Epidermal melanocyte (primary cell): ENCODE results near the gene DOCK2.
A peak's percentile ranks its signal among the peaks of the same experiment; 100 is the strongest.

Experiments
- DNase-seq: peaks from one replicate; pipeline ENCODE4 v3.0.0; 2011; ENCODE audit warnings: low spot score; ENCODE audit not compliant: insufficient read length

Gene DOCK2

DNA sequence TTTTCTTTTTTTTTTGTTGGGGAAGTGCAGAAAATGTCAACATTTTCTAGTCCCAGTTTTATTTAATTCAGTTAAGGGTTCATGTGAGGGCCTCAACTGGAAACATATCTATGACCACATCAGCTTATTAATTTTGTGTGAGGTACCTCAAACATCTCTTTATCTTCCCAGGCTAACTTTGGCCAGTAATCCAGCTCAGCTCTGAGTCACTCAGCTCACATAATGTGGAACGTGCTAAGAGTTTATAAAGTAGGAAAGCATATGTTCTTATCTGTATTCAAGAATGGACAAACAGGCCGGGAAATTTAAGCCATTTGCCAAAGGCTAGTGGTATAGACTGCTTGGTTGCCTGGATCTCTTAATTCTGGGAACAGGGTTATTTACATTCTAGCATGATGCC is 224.9 kb downstream of the DOCK2 start:
- DNase-seq = no peak

DNA sequence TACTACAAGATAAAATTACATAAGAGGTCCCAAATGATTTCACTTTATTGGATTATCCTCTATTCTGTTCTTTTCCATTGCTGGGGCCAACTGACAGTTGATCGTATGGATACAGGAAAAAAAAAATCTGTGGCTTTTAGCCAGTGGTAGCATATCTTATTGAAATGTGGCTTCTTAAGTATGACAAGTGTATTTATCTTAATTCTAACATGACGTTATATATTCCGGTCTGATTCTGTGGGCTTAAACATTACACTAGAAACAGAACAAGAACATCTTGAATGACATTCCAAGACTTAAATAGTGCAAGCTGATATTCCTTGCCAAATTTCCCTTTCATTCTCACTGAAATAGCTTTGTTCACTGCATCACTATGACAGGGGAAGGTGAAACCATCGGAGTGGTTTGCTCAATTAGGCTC is 225.3 kb downstream of the DOCK2 start:
- DNase-seq = no peak

DNA sequence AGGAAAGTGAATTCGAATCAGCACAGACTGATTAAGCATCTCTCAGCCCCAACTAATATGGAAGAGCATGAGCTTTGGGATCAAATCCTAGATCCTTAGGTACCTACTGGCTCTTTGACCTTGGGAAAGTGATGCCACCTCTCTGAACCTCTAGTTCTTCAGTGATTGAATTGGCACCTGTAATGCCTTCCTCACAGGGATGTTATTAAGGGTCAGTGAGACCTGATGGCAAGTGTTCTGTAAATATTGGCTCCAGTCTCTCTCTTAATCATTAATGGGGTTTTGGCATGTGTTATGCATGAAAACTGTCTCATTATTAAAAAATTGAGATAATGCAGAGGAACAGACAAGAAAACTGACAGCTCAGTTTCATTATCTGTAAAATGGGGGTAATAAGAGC is 227.4 kb downstream of the DOCK2 start:
- DNase-seq = no peak

DNA sequence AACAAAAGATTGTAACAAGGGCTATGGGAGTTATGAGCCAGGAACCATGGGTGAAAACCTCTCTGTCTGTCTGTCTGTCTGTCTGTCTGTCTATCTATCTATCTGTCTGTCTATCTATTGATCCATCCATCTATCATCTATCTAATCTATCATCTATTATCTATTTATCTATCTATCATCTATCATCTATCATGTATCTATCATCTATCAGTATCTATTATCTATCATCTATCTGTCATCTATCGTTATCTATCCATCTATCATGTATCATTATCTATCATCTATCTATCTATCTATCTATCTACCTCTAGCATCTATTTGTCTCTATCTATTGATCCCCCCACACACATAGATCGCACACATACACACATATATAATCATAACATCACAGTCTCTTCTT is 230.3 kb downstream of the DOCK2 start:
- no peak for DNase-seq

DNA sequence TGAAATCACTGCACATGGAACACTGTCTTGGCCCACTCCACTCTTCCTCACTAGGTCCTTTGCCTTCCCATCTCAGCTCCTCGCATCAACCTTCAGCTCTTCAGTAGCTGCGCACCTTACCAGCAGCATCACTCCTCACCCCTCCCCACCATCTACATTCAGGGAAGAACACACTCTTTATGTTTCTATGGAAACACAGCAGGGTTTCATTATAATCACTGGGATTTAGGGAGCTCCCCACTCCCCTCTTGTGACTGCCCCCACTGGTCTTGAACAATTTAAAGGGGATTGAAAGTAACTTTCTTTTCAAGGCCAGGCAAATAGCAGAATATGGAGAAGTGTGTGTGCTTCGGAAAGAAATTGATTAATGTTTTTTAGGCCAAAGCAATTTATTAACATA is 232.0 kb downstream of the DOCK2 start:
- DNase-seq = no peak

DNA sequence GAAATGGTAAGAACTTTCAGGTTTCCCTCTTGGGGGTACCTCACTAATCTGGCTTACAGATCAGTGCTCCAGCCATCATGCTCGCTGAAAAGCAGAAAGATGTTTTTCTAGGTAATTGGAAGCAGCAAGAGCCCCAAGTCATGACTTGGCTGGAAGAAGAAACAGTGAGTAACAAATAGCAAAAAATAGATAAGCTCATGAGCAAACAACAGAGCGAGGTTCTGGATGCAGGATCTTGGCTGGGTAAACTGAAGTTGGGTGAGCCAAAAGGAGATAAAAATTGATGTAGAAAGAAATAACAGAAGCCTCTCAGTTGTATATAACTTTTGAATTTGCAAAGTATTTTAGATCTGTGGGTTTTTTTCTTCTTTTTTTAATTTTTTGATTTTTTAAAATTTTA is 233.1 kb downstream of the DOCK2 start:
- DNase-seq = no peak

DNA sequence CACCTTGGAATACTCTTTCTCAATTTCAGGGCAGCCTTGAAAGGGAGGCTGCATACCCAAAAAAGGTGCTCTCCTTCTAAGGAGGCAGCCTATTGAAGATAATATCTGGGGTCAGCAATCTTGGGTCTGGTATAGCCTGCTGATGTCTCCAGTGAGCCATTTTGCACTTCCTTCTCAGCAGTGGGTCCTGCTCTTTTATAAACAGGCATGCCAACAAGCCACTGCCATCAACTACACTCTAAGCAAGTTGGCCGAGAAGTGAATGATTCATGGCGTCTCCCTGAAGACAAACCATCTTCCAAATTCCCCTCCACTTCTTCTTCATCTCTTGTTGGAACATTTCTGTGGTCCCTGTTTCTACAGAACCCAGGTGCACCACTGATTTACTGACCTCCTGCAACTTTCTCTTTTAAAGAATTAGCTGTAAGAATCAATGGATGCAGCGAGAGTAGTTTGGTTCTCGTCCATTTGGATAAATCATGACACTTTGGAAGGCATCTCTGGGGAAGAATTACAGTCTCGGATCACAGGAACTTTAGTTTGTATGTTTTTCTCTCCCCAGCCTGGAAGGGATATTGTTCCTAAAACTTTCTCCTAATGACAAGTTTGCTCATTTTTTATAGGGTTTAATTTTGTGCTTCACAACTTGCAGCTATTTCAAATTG is 234.9 kb downstream of the DOCK2 start:
- DNase-seq = no peak

DNA sequence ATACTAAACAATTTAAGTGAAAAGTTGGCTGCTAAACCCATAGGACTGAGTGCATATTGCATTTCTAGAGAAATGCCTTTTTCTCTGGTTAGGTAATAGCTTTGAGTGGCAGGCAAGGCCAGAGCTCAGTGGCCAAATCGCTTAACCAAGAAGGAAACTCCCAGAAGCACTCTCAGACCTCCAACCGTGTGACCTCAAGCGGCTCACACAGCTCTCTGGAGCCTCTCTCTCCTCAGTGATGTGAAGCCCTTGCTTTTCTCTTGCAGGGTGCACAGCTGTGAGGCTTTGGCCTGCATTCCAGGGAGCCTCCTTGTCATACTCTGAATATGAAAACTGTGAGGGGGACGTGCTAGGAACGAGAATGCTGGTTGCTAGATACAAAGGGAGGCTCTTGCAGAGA is 236.6 kb downstream of the DOCK2 start:
- DNase-seq = no peak

DNA sequence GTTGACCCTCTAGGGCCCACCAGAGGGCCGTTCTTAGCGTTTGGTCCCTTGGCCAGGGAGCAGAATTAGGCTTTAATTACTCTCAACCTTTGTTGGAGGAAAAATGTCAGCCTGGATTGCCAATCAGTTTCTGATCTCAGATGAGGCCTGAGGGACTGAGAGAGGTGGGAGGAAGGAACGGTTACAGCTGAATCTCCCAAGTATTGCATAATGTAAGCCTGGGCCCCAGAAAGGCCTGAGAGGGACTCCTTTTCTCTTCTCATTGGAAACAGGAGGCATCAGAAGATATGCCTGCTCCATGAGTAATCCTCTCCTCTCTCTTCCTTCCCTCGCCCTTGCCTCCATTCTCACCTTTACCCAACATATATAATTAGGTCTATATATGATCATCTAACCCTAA is 237.5 kb downstream of the DOCK2 start:
- no peak for DNase-seq

DNA sequence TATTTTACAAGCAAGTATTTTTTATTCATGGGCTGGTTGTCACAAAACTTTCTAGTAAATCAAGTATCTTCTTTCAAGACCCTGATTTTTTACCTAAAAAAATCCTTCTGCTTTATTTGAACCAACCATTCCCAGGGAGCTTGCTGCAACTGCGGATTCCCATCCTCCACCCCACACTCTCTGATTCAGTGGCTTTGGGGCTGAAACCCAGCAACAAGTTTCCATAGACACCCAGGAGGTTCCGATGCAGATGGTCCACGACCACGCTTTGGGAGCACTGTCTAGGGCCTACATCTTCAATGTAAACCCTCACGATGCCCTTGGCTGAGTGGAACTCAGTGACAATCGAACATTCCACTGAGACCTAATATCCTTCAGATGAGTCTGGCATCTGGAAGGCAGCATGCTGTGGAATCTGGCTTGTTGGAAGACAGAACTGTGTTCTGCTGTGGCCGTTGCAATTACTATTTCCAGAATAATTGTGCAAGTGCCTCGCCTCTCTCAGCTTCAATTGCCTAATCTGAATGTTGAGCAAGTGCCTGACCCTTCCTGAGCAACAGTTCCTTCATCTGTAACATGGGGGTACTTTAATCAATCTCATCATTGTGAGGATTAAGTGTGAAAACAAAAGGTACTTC is 238.1 kb downstream of the DOCK2 start:
- peak; percentile 31 for DNase-seq

DNA sequence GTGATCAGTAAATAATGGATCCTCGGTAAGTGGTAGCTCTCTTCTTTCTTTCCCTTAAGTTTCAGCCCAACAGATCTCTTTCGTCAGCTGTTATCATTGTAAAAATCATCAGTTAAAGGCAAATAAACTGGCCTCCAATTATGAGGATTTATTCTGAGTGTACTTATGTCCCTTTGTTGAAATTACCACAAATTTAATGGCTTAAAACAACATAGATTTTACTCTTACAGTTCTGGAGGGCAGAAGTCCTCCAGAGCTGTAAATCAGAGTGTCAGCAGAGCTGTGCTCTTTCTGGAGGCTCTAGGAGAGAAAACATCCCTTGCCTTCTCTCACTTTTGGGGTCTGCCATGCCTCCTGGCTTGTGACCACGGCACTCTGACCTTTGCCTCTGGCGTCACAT is 238.7 kb downstream of the DOCK2 start:
- DNase-seq = no peak

DNA sequence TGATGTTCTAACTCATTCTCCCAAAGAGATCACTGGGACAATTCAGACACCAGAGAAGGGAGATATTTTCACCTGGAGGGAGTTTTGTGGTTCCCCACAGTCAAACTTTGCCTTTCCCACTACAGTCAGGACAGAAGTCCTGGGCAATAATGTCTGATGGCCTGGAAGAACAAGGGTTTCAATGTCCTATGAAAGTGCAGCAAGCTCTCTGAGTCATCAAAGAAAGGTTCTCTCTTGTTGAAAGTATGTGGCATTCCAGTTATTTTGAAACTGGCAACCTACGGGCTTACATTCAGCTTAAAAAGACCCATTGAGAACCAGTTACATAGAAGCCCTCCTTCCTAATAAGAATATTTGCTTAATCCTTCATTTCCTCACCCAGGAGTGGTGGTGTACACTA is 239.3 kb downstream of the DOCK2 start:
- no peak for DNase-seq

DNA sequence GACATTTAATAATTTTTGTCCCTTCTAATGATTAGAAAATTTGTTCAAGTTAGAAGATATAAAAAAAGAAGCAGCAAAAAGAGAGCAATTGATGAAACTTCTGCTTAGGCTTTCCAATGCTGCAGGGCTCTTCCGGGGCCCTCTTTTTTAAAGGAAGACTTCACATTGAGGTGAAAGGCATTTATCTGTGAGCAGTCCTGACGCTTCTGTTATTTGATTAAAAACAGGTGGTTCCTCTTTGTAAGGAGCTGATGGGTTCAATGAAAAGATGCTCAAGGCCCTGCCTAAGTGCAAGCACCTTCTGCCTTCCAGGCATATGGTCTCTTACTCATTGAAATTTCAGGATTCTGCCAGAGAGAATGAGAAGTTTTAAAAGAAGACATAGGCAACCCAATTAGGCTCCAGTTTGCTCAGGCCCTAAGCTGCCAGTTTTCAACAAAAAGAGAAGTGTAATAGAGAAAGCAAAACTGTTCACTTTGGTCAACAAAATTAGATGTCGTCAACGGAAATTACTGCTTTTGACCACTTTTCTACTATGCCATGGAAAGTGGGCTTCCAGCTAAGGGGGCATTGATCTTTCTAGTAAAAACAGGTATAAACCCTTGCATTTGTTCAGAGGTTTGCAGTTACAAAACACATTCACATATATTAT is 243.1 kb downstream of the DOCK2 start:
- DNase-seq = no peak

DNA sequence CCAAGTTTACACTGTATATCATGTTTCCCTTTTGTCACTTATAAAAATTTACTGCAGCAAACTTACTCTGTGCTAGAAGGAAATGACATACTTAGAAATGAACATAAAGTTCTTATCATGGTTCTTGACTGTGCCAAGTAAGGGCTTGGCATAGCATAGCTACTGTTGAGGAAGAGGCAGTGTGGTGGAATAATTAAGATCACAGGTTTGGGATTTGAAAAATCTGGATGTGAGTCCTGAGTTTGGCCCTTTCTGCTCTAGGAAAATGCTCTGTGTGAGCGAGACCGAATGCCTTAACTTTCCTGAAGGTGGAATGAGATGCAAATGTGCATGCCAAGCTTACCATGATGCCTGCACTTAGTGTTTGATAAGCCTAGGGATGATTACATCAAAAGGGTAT is 243.7 kb downstream of the DOCK2 start:
- DNase-seq = no peak

DNA sequence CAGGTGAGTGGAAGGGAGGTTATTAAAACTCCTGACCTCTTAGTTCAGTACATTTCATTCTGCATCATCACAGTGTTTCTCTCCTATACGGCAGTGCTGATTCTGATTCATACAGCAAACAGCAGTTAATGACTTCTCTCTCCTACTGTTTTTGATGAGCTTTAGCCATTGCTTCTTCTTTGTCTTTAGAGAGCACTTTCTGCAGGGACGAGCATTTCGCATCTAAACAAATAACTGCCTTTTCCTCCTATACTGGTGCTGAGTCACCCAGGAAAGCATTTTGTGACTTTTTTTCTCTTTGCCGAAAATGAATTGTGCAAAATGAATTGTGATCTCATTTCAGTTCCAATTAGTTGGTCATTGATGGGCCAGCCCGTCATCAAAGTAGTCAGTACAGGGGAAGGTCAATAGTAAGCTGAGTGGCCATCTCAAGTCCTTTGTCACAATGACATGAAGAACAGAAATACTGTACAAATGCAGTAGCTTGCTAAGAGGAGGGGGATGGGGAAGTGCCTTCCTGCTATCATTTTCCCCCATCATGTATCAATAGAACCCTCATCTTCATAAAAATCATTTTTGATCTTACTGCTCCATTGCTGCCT is 244.7 kb downstream of the DOCK2 start:
- no peak for DNase-seq

DNA sequence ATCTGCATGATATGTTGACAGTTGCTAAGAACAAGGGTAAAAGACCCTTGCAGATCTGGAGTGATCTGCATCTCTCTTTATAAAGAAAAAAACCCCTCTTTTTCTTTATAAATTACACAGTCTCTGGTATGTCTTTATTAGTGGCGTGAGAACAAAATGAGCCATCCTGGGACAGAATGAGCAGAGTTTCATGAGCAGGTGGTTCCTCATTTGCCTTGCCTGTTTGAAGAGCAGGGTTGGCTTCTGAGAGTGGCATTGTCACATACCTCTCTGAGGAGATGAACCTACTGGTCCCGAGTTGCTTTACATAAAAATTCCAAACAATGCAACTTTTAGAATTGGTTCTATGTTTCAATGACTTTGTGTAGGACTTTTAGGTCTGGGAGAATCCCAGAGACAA is 249.0 kb downstream of the DOCK2 start:
- no peak for DNase-seq

DNA sequence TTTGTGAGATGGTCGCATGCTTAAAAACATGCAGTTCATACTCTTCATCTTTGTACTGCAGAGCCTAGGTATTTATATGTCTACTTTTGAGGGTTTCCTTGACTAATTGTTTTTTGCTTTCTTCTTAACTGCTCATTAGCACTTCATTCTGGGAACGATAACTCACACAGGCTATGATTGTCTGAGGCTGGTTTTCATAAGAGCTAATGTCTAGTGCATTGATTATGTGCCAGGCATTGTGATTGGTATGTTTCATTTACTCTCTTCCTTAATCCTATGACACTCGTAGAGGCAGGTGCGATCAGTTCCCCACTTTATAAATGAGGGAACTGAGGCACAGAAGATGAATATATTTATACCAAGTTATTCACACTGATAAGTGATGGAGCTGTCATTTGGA is 249.6 kb downstream of the DOCK2 start:
- DNase-seq = no peak

DNA sequence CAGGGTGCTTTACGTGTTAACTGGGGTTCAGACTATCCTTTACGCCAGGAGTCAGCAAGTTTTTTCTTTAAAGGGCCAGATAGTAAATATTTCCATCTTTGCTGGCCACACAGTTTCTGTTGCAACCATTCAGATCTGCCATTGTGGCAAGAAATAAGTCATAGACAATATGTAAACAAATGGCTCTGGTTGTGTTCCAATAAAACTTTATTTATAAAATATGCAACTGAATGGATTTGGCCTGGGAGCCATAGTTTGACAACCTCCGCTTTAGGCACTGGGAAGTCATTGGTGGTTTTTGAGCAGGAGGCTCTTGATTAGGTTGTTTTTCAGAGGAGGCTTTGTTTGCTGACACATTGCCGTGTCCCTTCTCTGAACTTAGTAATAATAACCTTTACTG is 252.5 kb downstream of the DOCK2 start:
- no peak for DNase-seq

DNA sequence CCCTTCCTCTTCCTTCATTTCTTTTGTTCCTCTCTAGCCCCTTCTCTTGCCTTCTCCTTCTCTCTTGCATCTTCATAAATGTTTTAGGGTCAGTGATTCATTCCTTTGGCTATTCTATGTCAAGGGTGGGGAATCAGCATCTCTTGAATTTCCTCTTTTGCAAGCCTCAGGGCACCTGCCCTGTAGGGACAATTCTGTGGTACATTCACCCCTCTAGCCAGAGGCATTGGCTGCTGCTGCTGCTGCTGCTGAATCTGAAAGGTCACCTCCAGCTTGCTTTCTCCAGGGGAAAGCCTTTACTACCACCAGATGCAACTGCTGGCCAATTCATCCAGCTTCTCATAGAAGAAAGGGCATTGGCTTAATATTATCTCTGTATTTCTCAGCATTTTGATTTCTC is 255.9 kb downstream of the DOCK2 start:
- DNase-seq = no peak

DNA sequence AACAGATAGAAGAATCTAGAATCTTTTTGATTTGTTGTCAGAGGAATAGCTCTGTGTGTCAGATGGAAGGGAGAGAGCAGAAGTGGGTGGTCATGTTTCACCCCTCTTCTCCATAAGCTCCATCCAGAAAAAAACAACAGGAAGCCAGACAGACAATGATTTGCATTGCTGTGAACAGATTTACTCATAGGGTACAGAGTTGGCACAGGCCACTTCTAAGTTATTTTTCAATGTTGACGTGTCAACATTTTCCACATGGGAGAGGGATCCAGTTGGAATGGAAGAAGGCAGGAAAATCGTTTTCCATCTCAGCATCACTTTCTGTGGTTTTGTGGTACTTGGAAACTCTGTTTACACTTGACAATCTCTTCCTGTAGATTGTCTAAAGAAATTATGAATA is 256.5 kb downstream of the DOCK2 start:
- no peak for DNase-seq

DNA sequence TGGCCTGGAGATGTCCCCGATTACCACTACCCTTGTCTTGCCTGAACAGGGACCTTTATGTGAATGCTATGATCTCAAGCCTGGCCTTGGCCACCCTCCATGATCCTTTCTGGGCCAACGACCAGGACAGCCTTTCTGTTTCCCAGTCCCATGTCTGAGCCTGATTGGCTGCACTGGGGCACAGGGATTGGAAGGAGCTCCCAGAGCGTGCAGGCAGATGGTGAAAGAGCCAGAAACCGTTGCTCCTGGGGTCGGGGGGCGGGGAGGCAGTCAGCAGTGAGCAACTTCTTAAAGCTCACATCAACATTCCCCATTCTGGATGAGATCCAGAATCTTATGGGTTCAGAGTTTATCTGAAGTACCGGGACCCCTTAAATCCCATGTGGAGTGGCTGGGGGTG is 258.9 kb downstream of the DOCK2 start:
- DNase-seq = no peak

DNA sequence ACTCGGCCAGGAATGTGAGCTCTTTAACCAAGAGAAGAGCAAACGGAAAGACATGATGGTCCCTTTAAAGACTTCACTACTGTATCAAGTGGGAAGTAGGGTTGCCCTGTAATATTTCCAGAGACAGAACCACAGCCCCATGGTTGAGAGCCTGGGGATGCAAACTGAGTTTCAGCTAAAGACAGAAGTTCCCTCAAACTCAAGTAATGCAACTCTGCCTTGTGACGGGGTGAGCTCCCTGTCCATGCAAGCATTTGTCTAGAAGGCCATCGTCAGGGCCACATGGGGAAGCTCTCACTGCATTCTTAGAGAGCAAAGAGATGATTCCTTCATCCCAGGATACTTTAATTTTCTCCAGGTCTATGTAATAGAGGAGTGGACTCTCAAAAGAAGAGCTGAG is 260.4 kb downstream of the DOCK2 start:
- DNase-seq = no peak

DNA sequence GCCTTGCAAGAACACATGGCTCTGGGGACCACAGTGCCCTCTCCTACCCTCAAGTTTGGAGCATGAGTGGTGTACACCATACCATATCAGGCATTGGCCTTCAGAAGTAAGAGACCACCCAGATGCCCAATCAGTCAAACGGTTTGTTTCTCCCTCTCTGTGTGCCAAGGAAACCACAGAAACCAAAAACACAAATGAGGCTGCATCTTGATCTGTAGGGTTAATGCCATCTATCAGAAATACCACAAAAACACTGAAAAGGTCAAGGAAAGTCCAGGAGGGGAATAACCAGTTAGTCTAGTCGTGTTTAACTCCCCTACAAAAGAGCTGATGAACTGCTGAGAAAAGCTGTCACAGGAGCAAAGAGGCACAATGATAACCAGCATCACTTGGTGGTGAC is 264.8 kb downstream of the DOCK2 start:
- DNase-seq = no peak
